Mucosa of descending colon (tissue), 3 donors: ENCODE data around the gene DLST. TPM values are rescaled to one million over a fixed set of nuclear protein-coding genes. Genes with fewer than 3 reads are reported as not detected.

ENCODE experiments used
- ATAC-seq: fragments of 200-7000 bp; cut with Tn5 transposase; one replicate; pipeline ENCODE4 v1.9.1; 2020; ENCODE audit warnings: mild to moderate bottlenecking, moderate library complexity
- DNase-seq, 3 donors: peaks; one replicate each; pipeline ENCODE4 v3.0.0-alpha.2; 2020
- H3K36me3 ChIP-seq: fragments of 200-600 bp; one replicate; pipeline ENCODE4 v1.8.0; 2021; ENCODE audit warnings: low read depth, mild to moderate bottlenecking
- H3K4me1 ChIP-seq: fragments of 200-600 bp; one replicate; pipeline ENCODE4 v1.8.0; 2021; ENCODE audit warnings: low read depth, mild to moderate bottlenecking
- H3K4me3 ChIP-seq: fragments of 200-600 bp; one replicate; pipeline ENCODE4 v1.8.0; 2021; ENCODE audit warnings: mild to moderate bottlenecking
- H3K9me3 ChIP-seq: fragments of 200-600 bp; one replicate; pipeline ENCODE4 v1.8.0; 2021; ENCODE audit warnings: mild to moderate bottlenecking
- CTCF ChIP-seq: fragments of 200-600 bp; IDR thresholded peaks from one replicate; pipeline ENCODE4 v1.8.0; 2022; ENCODE audit warnings: antibody characterized with exemption, mild to moderate bottlenecking
- intact Hi-C, 2 donors: fragments of 100-400 bp; cut with DNase I in 1 of 2; cut with micrococcal nuclease in 1 of 2; formaldehyde crosslinking; loops; one replicate each; pipeline versions ENCODE4 v1.11.0 to v1.11.1; 2022; cut with DNase I, micrococcal nuclease
- total RNA-seq, 3 donors: library from RNA; stranded (reverse); fragmentation: NEBNext Ultra II Directional in 2 of 3; extraction: Animal tissue kit (Norgen Biotek cat#: 25700) in 2 of 3; gene quantifications; one replicate each; pipeline versions ENCODE4 v1.2.1 to v1.2.4, GENCODE V29; 2021 to 2023
- donor health status: DM: no; HTN: no; CAD: no; lungs with moderate emphysema.
- donor health status: DM: no; HTN: no; CAD: no.
- donor health status: DM: no; HTN: yes; CAD: no.

The DLST gene
- total RNA-seq, 3 donors from 2014 or later = 106 to 125 (median 121) TPM

DNA sequence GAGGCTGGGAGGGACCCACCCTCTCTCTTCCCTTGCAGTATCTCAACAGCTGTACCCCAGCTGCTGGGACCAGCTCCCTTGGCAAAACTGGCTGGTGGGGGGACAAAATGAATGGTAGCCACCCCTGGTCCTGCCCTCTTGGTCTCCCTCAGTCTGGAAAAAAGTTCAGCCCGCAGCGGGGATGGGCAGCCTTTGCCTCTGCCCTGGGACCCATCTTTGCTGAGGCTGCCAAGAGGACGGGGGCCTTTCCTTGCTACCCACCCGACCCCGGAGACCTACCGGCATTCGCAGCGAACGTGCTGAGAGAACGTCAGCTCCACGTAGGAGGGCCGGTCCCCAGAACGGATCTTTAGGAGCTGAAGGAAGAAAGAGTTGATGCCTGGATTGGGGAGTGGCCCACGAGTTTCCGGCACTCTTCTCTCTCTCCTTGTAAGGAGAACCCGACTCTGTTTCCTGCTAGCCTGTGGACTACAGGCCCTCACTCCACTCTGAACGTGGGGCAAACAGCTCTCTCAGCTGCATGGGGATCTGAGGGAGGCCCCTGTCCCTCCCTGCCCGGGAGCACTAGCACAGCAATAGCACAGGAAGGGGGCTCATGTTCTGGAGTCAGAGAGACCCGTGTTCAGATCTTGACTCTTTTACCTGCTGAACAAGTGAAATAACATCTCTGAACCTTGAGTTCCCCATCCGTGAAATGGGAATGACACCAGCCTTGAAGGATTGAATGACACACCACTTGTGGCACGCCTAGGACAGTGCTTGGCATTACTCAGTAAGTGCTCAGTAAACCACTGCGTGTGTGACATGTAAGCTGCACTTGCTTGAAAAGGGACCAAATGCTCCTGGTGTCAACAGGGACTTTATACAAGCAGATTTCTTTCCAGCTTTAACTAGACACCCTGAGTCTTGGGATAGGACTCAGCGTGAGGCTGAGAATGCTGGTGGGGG lies 66.8 kb downstream of the DLST start:
- Histone ChIP-seq H3K9me3 (no peaks in the 10 kb centered on the region), H3K4me3 (no peak overlapping the region), H3K4me1 (peaks cover 18% of the 10 kb centered on the region), H3K36me3 (no peaks in the 10 kb centered on the region)
- no peak for DNase-seq
- intact Hi-C loops = loop anchor here in 1 of 2 donors (5.0 kb wide), 1 partner anchor 139 kb away; no protein-coding TSS in a partner anchor
- no peak for ATAC-seq
- no peak for TF ChIP-seq CTCF

DNA sequence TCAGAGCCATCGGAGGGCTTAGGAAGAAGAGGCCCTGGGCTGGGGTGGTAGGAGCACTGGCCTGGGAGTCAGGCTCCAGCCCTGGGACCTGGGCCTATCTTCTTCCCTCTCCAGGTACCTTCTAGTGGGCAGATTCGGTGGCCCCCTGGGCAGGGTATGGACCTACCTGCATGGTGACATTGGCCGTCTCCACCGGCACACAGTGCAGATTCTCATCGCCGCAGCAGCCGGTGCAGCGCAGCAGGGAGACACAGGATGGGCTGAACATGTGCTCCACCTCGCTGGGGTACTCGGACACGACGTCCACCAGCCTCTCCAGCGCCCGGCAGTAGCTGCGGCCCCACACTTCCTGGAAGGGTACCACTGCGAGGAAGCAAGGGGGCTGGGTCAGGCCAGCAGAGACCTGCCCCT lies 67.5 kb downstream of the DLST start:
- TF ChIP-seq CTCF = no peak
- peaks cover 18% of the 10 kb centered on the region for H3K4me1 ChIP-seq
- DNase-seq (no peak), ATAC-seq (no peak)
- intact Hi-C loops = loop anchor here in 1 of 2 donors (5.0 kb wide), 1 partner anchor 138 kb away; no protein-coding TSS in a partner anchor
- no peak overlapping the region for H3K4me3 ChIP-seq
- no peaks in the 10 kb centered on the region for H3K9me3 ChIP-seq
- H3K36me3 ChIP-seq = no peaks in the 10 kb centered on the region

- intact Hi-C loops = loop anchor here (5.0 to 10.0 kb wide), 2 partner anchors 55 to 137 kb away; partner anchors contain the start of gene EIF2B2 (in 1 of the 2)
- no peak for TF ChIP-seq CTCF
- DNase-seq (no peak), ATAC-seq (no peak)
- Histone ChIP-seq H3K4me1 (peaks cover 23% of the 10 kb centered on the region), H3K36me3 (no peaks in the 10 kb centered on the region), H3K4me3 (no peak overlapping the region), H3K9me3 (no peaks in the 10 kb centered on the region)
Measured at GRCh38 chr14:74949859-74950573, 68.3 kb downstream of the DLST start.

DNA sequence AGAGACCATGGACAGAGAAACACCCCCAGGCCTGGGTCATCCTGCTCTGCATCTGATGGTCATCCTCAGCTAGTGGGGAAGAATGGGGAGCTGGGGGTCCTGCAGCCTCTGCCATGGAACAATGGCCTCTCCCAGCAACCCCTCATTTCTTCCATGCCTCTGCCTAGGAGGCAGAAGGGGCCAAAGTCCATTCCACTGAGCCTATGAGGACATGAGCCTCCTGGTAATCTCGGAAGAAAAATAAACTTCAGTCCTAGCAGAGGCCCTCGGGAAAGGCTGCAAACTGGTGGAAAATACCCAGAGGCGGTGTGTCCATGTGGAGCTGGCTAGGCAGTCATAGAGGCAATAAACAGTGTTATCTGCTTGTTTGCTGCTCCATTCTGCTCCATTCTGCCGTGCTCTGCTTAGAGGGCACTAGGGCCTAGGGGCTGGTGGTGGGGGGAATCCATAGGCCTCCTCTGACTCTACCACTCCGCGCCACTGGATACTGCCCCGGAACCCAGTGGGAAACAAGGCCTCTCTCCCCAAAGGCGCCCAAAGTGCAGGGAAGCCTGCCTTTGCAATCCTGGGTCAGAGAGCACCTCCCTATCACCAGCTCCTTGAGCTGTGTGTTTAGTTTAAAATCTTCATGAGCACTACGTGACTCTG lies 69.2 kb downstream of the DLST start:
- TF ChIP-seq CTCF = no peak
- peak; percentile 65 for ATAC-seq
- intact Hi-C loops = loop anchor here in 1 of 2 donors (10.0 kb wide), 1 partner anchor 54 kb away; the partner anchor contains the start of gene EIF2B2
- no peak overlapping the region for H3K4me3 ChIP-seq
- no peaks in the 10 kb centered on the region for H3K36me3 ChIP-seq
- no peaks in the 10 kb centered on the region for H3K9me3 ChIP-seq
- peaks cover 26% of the 10 kb centered on the region for H3K4me1 ChIP-seq
- DNase-seq = peak in 2 of 3 donors; percentile 49 to 61
